ENCODE data around the gene PHOX2A.
"Not testable (repeated sequence)": the region's sequence is repeated elsewhere in the genome, so short reads cannot be mapped to it uniquely, and the experiment has no call there.

PHOX2A gene

GRCh38 chr11:72244060-72244360 lies at the start of gene PHOX2A:
Gene PHOX2A (minus strand): TSS chr11:72244176. CDS start chr11:72244004, 172 bp downstream.
- no peak for DNase-seq

GRCh38 chr11:72293391-72293790 lies 49.4 kb upstream of the PHOX2A start:
- no peak for DNase-seq

GRCh38 chr11:72292106-72292785 lies 48.3 kb upstream of the PHOX2A start:
- no peak for DNase-seq

GRCh38 chr11:72290741-72291140 lies 46.8 kb upstream of the PHOX2A start:
- peak in 1 of 2 donors; percentile 23 for DNase-seq

GRCh38 chr11:72287293-72287692 lies 43.3 kb upstream of the PHOX2A start:
- DNase-seq: no peak

GRCh38 chr11:72283947-72284346 lies 40.0 kb upstream of the PHOX2A start:
- DNase-seq: no peak

GRCh38 chr11:72280726-72281315 lies 36.8 kb upstream of the PHOX2A start:
- no peak for DNase-seq

- no peak for DNase-seq
Measured at GRCh38 chr11:72280037-72280436, 36.1 kb upstream of the PHOX2A start.

GRCh38 chr11:72278905-72279304 lies 34.9 kb upstream of the PHOX2A start:
- no peak for DNase-seq

- no peak for DNase-seq
Measured at GRCh38 chr11:72274435-72274834, 30.5 kb upstream of the PHOX2A start.

GRCh38 chr11:72271980-72272379 lies 28.0 kb upstream of the PHOX2A start:
- no peak for DNase-seq

- no peak for DNase-seq
Measured at GRCh38 chr11:72267956-72268617, 24.1 kb upstream of the PHOX2A start.

- DNase-seq: not testable (repeated sequence)
Measured at GRCh38 chr11:72266960-72267359, 23.0 kb upstream of the PHOX2A start.

- DNase-seq: no peak
Measured at GRCh38 chr11:72265951-72266350, 22.0 kb upstream of the PHOX2A start.

- DNase-seq: no peak
Measured at GRCh38 chr11:72263361-72263760, 19.4 kb upstream of the PHOX2A start.

GRCh38 chr11:72260574-72260973 lies 16.6 kb upstream of the PHOX2A start:
- DNase-seq: no peak

GRCh38 chr11:72259490-72259889 lies 15.5 kb upstream of the PHOX2A start:
- DNase-seq: no peak

- no peak for DNase-seq
Measured at GRCh38 chr11:72257570-72257969, 13.6 kb upstream of the PHOX2A start.

- no peak for DNase-seq
Measured at GRCh38 chr11:72254299-72254993, 10.5 kb upstream of the PHOX2A start.

GRCh38 chr11:72253392-72253791 lies 9.4 kb upstream of the PHOX2A start:
- DNase-seq: no peak

- no peak for DNase-seq
Measured at GRCh38 chr11:72251614-72252013, 7.6 kb upstream of the PHOX2A start.

- no peak for DNase-seq
Measured at GRCh38 chr11:72250661-72251464, 6.9 kb upstream of the PHOX2A start.

- no peak for DNase-seq
Measured at GRCh38 chr11:72249961-72250360, 6.0 kb upstream of the PHOX2A start.
